GM12891 (cell line): ENCODE measurements around the gene RNLS.

ENCODE experiments used
- PAX5 ChIP-seq: IDR thresholded peaks from 2 replicates; pipeline ENCODE4 v1.6.1; 2011; ENCODE audit warnings: low read length, moderate library complexity, mild to moderate bottlenecking; ENCODE audit not compliant: insufficient read depth, severe bottlenecking
- POLR2A ChIP-seq: IDR thresholded peaks from 2 replicates; pipeline ENCODE4 v1.6.1; 2011; ENCODE audit warnings: low read depth, low read length, control low read depth
- POLR2AphosphoS5 ChIP-seq: IDR thresholded peaks from 2 replicates; pipeline ENCODE4 v1.6.1; 2011; ENCODE audit warnings: low read depth, low read length, control low read depth
- POU2F2 ChIP-seq: IDR thresholded peaks from 2 replicates; pipeline ENCODE4 v1.6.1; 2011; ENCODE audit warnings: low read depth, mild to moderate bottlenecking, control low read depth, low read length, moderate library complexity
- TAF1 ChIP-seq: IDR thresholded peaks from 2 replicates; pipeline ENCODE4 v1.6.1; 2011; ENCODE audit warnings: low read depth, low read length, control low read depth

- no peak for TF ChIP-seq POLR2AphosphoS5
- TF ChIP-seq POLR2A = no peak
- TF ChIP-seq TAF1 = no peak
- no peak for TF ChIP-seq PAX5
- TF ChIP-seq POU2F2 = no peak
These were observed 312.9 kb downstream of the RNLS start for GRCh38 chr10:88270061-88270808.
